C4-2B (cell line): ENCODE results near the gene TSPAN14.

Source experiments
- H3K27ac ChIP-seq: fragments of 450-650 bp; 2 replicates; pipeline ENCODE4 v1.5.1; 2017
- ZFX ChIP-seq: fragments of 450-650 bp; IDR thresholded peaks from 2 replicates; pipeline ENCODE4 v1.6.1; 2017
- TF ChIP-seq, protein P1 (sequence below): fragments of 450-650 bp; conservative IDR thresholded peaks from 2 replicates; pipeline ENCODE4 v1.5.1; 2017; ENCODE audit warnings: mild to moderate bottlenecking

Gene TSPAN14

DNA sequence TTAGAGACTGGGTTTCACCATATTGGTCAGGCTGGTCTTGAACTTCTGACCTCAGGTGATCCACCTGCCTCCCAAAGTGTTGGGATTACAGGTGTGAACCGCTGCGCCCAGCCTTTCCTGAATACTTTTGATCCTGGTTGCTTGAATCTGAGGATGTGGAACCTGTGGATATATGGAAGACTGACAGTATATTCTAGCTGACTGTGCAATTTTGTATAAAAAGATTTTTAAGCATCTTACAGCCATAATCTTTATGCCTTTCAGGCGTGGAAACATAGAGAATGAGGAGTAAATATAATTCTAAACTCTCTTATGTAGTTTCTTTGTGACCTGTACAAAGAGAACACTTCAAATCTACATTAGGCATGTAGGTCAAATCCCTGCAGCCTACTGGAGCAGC lies 16.2 kb downstream of the TSPAN14 start:
- TF ChIP-seq ZFX, result no peak
- TF ChIP-seq, protein P1, sequence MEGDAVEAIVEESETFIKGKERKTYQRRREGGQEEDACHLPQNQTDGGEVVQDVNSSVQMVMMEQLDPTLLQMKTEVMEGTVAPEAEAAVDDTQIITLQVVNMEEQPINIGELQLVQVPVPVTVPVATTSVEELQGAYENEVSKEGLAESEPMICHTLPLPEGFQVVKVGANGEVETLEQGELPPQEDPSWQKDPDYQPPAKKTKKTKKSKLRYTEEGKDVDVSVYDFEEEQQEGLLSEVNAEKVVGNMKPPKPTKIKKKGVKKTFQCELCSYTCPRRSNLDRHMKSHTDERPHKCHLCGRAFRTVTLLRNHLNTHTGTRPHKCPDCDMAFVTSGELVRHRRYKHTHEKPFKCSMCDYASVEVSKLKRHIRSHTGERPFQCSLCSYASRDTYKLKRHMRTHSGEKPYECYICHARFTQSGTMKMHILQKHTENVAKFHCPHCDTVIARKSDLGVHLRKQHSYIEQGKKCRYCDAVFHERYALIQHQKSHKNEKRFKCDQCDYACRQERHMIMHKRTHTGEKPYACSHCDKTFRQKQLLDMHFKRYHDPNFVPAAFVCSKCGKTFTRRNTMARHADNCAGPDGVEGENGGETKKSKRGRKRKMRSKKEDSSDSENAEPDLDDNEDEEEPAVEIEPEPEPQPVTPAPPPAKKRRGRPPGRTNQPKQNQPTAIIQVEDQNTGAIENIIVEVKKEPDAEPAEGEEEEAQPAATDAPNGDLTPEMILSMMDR, result no peak
- peak overlapping the region; percentile 83 for H3K27ac ChIP-seq

DNA sequence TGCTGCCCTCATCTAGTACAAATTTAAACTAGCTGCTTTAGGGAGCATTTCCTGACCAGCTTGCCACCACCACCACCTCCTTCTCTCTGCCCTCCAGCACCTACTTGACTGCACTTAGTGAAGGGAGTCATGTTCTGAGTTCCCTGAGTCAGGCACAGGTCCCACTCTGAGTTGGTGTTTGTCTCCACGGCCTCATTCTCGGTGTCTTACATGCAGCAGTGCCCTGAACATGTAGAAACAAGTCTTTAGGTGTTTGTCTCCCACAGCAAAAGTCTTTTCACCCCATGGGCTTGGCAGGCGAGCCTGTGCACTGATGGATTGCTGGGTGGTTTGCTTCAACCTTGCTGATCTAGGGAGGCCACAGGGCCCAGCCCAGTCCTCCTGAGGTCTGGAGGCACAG lies 16.9 kb downstream of the TSPAN14 start:
- H3K27ac ChIP-seq, result peak overlapping the region; percentile 3; the same call in 1 of the 2 replicates
- TF ChIP-seq ZFX, result no peak

DNA sequence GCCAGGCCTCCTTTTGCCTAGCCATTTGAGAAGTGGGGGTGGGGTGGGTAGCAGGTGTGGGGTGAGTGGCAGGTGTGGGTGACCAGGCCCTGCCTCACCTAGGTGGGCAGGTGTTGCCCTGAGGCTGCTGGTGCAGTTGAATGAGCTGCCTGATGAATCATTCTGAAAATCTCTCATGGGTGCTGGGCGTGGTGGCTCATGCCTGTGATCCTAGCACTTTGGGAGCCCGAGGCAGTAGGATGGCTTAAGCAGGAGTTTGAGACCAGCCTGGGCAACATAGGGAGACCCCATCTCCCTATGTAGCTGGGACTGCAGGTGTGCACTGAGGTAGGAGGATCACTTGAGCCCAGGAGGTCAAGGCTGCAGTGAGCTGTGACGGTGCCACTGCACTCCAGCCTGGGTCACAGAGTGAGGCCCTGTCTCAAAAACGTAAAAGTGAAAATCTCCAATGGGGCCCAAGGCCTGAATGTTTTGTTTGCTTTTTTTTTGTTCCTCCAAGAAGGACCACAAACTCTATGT lies 17.7 kb downstream of the TSPAN14 start:
- TF ChIP-seq, protein P1, result no peak
- H3K27ac ChIP-seq, result no peak overlapping the region

DNA sequence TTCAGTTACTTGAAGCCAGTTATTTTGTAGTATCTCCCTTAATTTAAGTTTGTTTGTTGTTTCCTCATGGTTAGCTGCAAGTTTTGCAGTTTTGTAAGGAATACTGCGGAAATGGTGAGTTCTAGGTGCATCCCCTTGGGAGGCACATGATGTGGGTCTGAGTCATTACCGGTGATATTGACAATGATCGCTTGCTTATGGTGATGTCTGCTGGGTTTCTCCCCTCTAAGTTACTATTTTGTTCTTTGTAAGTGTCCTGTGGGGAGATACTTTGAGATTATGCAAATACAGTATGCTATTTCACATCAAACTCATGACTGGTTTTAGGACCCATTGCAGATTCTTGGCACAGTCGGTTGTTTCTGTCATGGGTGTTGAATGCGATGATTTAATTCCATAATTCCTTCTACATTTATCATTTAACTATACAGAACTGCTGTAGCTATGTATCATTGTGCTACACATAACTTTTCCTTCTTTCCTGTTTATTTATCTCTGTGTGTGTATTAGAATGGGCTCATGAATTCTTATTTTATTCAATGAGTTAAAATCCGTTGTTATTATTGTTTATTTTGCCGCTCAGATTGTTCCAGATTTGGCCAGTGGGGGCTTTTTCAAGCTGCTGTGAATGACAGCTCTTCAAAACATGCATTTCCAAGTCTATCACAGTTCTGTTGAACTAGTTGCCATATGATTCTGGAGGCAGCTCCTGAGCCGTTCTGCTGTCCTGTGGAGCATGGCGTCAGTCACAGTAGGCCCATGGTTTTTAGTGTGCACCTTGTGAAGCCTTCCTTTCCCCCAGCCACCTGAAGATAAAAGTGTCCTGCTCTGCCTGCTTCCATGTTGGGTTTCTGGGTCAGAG lies 18.4 kb downstream of the TSPAN14 start:
- no peak for TF ChIP-seq ZFX
- TF ChIP-seq, protein P1, result no peak
- no peak overlapping the region for H3K27ac ChIP-seq

DNA sequence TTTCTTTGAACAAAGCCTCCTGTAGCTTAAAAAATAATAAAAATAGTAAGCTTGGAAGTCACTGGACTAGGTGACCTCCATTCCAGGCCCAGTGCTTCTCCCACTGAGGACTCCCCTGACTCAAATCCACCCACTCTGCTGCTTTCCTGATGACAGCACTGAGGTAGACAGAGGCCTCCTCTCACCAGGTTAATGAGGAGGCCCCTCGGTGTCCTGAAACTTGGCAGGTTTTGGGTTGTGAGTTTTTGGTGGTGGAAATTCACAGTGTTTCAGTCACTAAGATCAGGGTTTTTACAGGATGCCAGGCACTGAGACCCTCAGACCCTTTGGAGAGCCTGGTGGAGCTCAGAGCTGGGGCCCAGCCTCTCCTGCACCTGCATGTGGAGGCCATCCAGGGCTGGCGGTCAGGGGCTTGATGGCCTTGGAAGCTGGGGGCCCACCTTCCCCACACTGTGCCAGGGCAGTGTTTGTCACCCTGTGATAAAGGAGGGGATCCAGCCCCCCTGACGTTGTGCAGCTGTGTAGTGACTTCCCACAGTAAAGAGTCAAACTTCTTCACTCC lies 19.1 kb downstream of the TSPAN14 start:
- H3K27ac ChIP-seq, result peak overlapping the region; percentile 7; the same call in 1 of the 2 replicates

DNA sequence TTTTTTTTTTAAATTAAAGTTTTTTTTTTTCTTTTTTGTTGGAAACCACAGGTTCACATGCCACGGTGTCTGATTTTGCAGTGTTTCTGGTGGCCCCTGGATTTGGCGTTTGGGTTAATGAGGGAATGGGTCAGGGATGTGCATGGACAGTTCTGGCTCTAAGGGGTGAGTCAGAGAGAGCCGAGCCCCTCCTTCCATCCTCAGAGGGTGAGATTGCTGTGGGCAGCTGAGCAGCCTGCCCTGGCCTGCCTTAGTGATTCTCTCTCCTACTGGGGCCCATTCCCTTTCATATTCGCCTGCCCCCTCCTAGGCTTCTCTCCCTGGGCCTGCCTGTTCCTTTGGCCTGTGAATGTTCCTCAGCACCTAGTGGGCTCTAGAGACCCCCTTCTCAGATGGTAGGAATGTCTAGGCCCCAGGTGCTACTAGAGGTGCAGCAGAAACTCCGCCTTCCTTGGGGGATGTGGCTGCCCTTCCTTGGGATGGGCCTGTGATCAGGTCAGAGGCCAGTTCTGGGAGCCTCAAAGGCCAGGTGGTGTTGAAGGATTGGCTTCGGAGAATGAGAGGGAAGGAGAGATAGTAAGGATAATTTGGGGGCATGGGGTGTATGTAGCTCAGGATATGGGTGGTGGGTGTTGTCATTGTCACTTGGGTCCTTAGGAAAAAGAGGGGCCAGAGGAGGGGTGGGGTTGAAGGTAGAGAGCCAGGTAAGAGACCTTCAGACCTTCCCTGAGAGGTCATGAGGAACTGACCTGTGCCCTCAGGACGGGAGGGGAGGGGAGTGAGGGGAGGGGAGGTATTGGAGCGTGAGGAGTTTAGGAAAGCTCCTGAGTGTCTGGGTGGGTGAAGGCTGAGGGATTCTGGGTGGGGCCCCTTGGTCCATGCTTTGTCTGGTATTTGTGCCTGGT lies 19.8 kb downstream of the TSPAN14 start:
- no peak overlapping the region for H3K27ac ChIP-seq
- TF ChIP-seq, protein P1, result no peak
- TF ChIP-seq ZFX, result no peak

More for the DNA sequence above, 19.1 kb downstream of the TSPAN14 start:
- TF ChIP-seq, protein P1, result no peak
- no peak for TF ChIP-seq ZFX

DNA sequence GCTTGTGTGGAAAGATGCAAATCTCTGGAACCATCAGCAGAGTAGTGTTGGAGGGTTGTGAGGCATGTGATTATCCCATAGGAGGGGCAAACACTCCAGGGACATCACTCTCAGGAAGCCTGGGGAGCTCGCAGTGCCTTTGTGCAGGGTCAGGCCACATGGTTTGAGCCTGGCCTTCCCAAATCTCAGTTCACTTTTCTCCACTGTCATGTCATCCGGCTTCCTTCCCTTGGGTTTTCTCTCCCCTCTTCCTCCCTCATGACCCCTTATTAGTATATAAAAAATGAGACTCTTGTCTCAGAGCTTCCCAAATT lies 20.4 kb downstream of the TSPAN14 start:
- TF ChIP-seq, protein P1, result no peak
- no peak for TF ChIP-seq ZFX
- H3K27ac ChIP-seq, result no peak overlapping the region
